Stomach (tissue), 9 donors: ENCODE data around the gene UBAP2L. TPM values are rescaled to one million over a fixed set of nuclear protein-coding genes. Genes with fewer than 3 reads are reported as not detected.

Source experiments
- DNase-seq, 2 donors: peaks; one replicate each; pipeline versions ENCODE4 v3.0.0 to v3.0.0-alpha.2; 2013 to 2019
- H3K27ac ChIP-seq, 5 donors: fragments of 200-600 bp in 4 of 5; sonication (generic) in 4 of 5; one replicate each; pipeline ENCODE4 v1.5.1; 2013 to 2019; ENCODE audit warnings: mild to moderate bottlenecking in 1 of 5, moderate library complexity in 1 of 5
- H3K27me3 ChIP-seq, 3 donors: fragments of 200-600 bp; sonication (generic); one replicate each; pipeline ENCODE4 v1.5.1; 2017 to 2019; ENCODE audit warnings: mixed run types in 1 of 3
- H3K36me3 ChIP-seq, 4 donors: fragments of 200-600 bp; sonication (generic); 1 replicate in 3 of 4; 2 replicates in 1 of 4; pipeline ENCODE4 v1.5.1; 2016 to 2019
- H3K4me1 ChIP-seq, 4 donors: fragments of 200-600 bp; sonication (generic); one replicate each; pipeline ENCODE4 v1.5.1; 2016 to 2019
- H3K4me3 ChIP-seq, 4 donors: fragments of 200-600 bp; sonication (generic) in 3 of 4; one replicate each; pipeline ENCODE4 v1.5.1; 2016 to 2019; ENCODE audit warnings: mild to moderate bottlenecking in 1 of 4
- H3K9me3 ChIP-seq, 4 donors: fragments of 200-600 bp; sonication (generic); one replicate each; pipeline ENCODE4 v1.5.1; 2016 to 2019
- CTCF ChIP-seq, 7 experiments: fragments of 450-650 bp in 4 of 7; fragments of 200-600 bp in 3 of 7; sonication (generic) in 3 of 7; IDR thresholded peaks; one replicate each; pipeline ENCODE4 v1.5.1; 2016 to 2019; ENCODE audit warnings: antibody characterized with exemption in 7 of 7, control low read depth in 2 of 7, mild to moderate bottlenecking in 1 of 7
- EP300 ChIP-seq: sonication (generic); formaldehyde crosslinking; IDR thresholded peaks from one replicate; pipeline ENCODE4 v1.6.1; 2017; ENCODE audit warnings: antibody characterized with exemption
- POLR2A ChIP-seq, 4 donors: fragments of 450-650 bp; IDR thresholded peaks; one replicate each; pipeline ENCODE4 v1.6.1; 2016; ENCODE audit warnings: antibody characterized with exemption in 4 of 4, control low read depth in 2 of 4, mild to moderate bottlenecking in 1 of 4, moderate library complexity in 1 of 4
- POLR2AphosphoS5 ChIP-seq, 3 donors: sonication (generic); formaldehyde crosslinking; IDR thresholded peaks; one replicate each; pipeline ENCODE4 v1.6.1; 2016; ENCODE audit warnings: antibody characterized with exemption in 3 of 3
- WGBS, 5 donors: extraction: QIAGEN DNeasy Blood & Tissue Kit in 3 of 5; methylation state at CpG; one replicate each; pipeline versions ENCODE4 v1.1.5 to v1.1.7; 2013 to 2018; 5-methylcytosine and 5-hydroxymethylcytosine counted together
- intact Hi-C: fragments of 100-400 bp; cut with DNase I; formaldehyde crosslinking; loops from one replicate; pipeline ENCODE4 v1.15.1; 2023; ENCODE audit warnings: low total_unique reads
- polyA plus RNA-seq, 3 donors: library from polyadenylated mRNA; stranded (reverse); fragments of 200-250 nt; gene quantifications; one replicate each; pipeline ENCODE4 v1.2.3, GENCODE V29; 2013
- total RNA-seq, 5 donors: library from RNA; depleted of rRNA; stranded (reverse); fragments of >200 nt; gene quantifications; one replicate each; pipeline versions ENCODE4 v1.1.0 to v1.2.3, GENCODE V29; 2014 to 2016
- donor health status: healthy with polysubstance abuse.
- donor health status: Bipolar disorder and iron deficiency.
- donor health status: healthy.

Gene UBAP2L
- total and polyA plus RNA-seq, 8 donors = 25.2 to 109 (median 53.6) TPM

DNA sequence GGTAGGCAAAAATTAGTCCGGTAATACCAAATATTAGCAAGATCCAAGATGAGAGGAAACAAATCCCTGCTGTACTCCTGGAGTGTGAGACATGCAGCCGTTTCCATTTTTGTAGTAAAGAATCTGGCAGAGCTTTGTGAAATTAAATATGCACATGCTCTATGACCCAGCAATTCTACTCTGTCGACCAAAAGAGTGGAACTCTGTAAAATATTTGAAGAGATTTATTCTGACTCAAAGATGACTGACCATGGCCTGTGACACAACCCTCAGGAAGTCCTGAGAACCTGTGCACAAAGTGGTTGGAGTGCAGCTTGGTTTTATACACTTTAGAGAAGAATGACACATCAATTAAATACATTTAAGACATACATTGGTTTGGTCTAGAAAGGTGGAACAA is 67.9 kb downstream of the UBAP2L start:
- Histone ChIP-seq H3K27ac (no peak overlapping the region), H3K9me3 (peaks cover 0 to 6% (median 2%) of the 10 kb centered on the region in 4 donors), H3K36me3 (no peaks in the 10 kb centered on the region), H3K4me1 (no peaks in the 10 kb centered on the region), H3K27me3 (no peaks in the 10 kb centered on the region), H3K4me3 (no peak overlapping the region)
- intact Hi-C loops = no loop called here
- TF ChIP-seq POLR2AphosphoS5 (IDR thresholded peaks at IDR 0.05) (no peak), CTCF (IDR thresholded peaks at IDR 0.05) (no peak), POLR2A (IDR thresholded peaks at IDR 0.05) (no peak)
- no peak for DNase-seq
- WGBS, 5 donors = 66 to 80% (median 68%) methylated on average over 3 of the region's 3 CpGs

DNA sequence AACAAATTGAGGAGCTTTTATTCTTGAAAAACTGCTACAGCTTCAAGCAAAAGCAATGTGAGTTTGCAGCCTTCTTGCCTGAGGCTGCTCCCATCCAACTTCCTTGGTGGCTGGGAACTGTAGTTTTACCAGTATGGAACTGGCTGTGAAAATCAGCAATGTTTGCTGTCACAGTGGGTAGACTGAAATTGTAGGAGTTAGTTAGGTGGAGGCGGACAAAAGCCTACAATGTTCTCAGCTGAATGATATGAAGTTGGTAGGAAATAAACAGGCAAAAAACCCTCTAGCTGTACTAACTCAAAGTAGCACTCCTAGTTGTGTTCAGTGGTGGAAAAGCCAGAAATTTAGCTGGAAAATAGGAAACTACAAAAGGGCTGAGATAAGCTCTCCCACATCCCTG is 70.2 kb downstream of the UBAP2L start:
- Histone ChIP-seq H3K9me3 (peaks cover 10 to 28% (median 19%) of the 10 kb centered on the region in 4 donors), H3K27me3 (no peaks in the 10 kb centered on the region), H3K27ac (no peak overlapping the region), H3K4me3 (no peak overlapping the region), H3K4me1 (no peaks in the 10 kb centered on the region), H3K36me3 (no peaks in the 10 kb centered on the region)
- intact Hi-C loops = no loop called here
- WGBS, 5 donors = 74 to 90% (median 83%) methylated on average over 1 of the region's 1 CpG
- no peak for DNase-seq
- TF ChIP-seq EP300 (no peak), POLR2A (IDR thresholded peaks at IDR 0.05) (no peak), CTCF (IDR thresholded peaks at IDR 0.05) (no peak), POLR2AphosphoS5 (IDR thresholded peaks at IDR 0.05) (no peak)

- 78 to 88% (median 81%) methylated on average over 8 of the region's 8 CpGs for WGBS, 5 donors
Observed at GRCh38 chr1:154295408-154296235, 74.9 kb downstream of the UBAP2L start.

GRCh38 chr1:154301582-154301981 is 80.8 kb downstream of the UBAP2L start:
- intact Hi-C loops = no loop called here
- no peaks in the 10 kb centered on the region for H3K36me3 ChIP-seq
- no peak overlapping the region for H3K27ac ChIP-seq
- H3K9me3 ChIP-seq = peaks cover 0 to 5% (median 4%) of the 10 kb centered on the region in 4 donors
- WGBS, 5 donors = 80 to 93% (median 86%) methylated on average over 1 of the region's 1 CpG
- H3K4me3 ChIP-seq = no peak overlapping the region
- H3K27me3 ChIP-seq = no peaks in the 10 kb centered on the region
- H3K4me1 ChIP-seq = no peaks in the 10 kb centered on the region
- TF ChIP-seq POLR2AphosphoS5 (IDR thresholded peaks at IDR 0.05) = no peak
- TF ChIP-seq POLR2A (IDR thresholded peaks at IDR 0.05) = no peak
- TF ChIP-seq CTCF (IDR thresholded peaks at IDR 0.05) = no peak
- TF ChIP-seq EP300 = no peak
- no peak for DNase-seq

More at GRCh38 chr1:154295408-154296235, 74.9 kb downstream of the UBAP2L start:
- H3K4me1 ChIP-seq = no peaks in the 10 kb centered on the region
- H3K27ac ChIP-seq = no peak overlapping the region
- H3K9me3 ChIP-seq = peaks cover 14 to 40% (median 29%) of the 10 kb centered on the region in 4 donors
- intact Hi-C loops = no loop called here
- DNase-seq = no peak
- H3K36me3 ChIP-seq = no peaks in the 10 kb centered on the region
- no peaks in the 10 kb centered on the region for H3K27me3 ChIP-seq
- H3K4me3 ChIP-seq = no peak overlapping the region
- TF ChIP-seq EP300 = no peak
- no peak for TF ChIP-seq CTCF (IDR thresholded peaks at IDR 0.05)
- TF ChIP-seq POLR2AphosphoS5 (IDR thresholded peaks at IDR 0.05) = no peak
- no peak for TF ChIP-seq POLR2A (IDR thresholded peaks at IDR 0.05)
